Measurements from ENCODE around the gene TATDN3.
"Not testable (repeated sequence)": the region's sequence is repeated elsewhere in the genome, so short reads cannot be mapped to it uniquely, and the experiment has no call there.

Gene TATDN3

DNA sequence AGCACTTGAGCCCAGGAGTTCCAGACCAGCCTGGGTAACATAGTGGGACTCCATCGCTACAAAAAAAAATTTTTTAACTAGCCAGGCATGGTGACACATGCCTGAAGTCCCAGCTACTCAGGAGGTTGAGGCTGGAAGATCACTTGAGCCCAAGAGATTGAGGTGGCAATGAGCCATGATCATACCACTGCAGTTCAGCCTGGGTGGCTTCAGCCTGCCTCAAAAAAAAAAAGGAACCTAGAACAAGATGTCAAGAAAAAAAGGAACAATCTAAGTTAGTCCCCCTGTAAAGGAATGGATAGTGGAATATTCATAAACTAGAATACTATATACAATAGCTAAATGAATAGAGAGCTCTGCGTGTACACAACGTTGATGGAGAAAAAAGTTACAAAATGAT is 14.5 kb upstream of the TATDN3 start:
- DNase-seq (ENCODE audit: low read depth), result no peak

DNA sequence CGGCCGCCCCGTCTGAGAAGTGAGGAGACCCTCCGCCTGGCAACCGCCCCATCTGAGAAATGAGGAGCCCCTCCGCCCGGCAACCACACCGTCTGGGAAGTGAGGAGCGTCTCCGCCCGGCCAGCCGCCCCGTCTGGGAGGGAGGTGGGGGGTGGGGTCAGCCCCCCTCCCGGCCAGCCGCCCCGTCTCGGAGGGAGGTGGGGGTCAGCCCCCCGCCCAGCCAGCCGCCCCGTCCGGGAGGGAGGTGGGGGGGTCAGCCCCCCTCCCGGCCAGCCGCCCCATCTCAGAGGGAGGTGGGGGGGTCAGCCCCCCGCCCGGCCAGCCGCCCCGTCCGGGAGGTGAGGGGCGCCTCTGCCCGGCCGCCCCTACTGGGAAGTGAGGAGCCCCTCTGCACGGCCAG is 12.6 kb upstream of the TATDN3 start:
- DNase-seq (ENCODE audit: low read depth), result not testable (repeated sequence)

GRCh38 chr1:212780759-212781158 is 10.9 kb upstream of the TATDN3 start:
- no peak for DNase-seq (ENCODE audit: low read depth)

GRCh38 chr1:212781225-212781624 is 10.5 kb upstream of the TATDN3 start:
- no peak for DNase-seq (ENCODE audit: low read depth)

GRCh38 chr1:212782422-212783154 is 9.1 kb upstream of the TATDN3 start:
- DNase-seq (ENCODE audit: low read depth), result no peak

- DNase-seq (ENCODE audit: low read depth), result no peak
Measured at GRCh38 chr1:212783976-212784375, 7.7 kb upstream of the TATDN3 start.

GRCh38 chr1:212785871-212786270 is 5.8 kb upstream of the TATDN3 start:
- no peak for DNase-seq (ENCODE audit: low read depth)

GRCh38 chr1:212791261-212791675 is 426 bp upstream of the TATDN3 start:
- DNase-seq (ENCODE audit: low read depth), result no peak

DNA sequence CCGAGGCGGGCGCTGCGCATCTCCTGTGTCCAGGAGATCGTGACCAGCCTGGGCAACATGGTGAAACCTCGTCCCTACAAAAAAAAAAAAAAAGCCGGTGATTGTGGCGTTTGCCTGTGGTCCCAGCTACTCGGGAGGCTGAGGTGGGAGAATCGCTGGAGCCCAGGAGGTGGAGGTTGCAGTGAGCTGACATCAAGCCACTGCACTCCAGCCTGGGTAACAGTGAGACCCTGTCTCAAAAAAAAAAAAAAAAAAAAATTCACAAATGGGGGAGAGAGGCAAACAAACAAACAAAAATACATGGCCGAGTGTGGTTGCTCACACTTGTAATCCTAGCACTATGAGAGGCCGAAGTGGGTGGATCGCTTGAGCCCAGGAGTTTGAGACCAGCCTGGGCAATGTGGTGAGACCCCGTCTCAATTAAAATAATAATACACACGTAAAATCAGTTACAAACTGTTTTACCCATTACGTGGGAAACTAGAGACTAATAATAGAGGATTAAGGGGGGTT is 758 bp downstream of the TATDN3 start:
- DNase-seq (ENCODE audit: low read depth), result no peak

GRCh38 chr1:212794561-212795014 is 2.9 kb downstream of the TATDN3 start:
- no peak for DNase-seq (ENCODE audit: low read depth)

DNA sequence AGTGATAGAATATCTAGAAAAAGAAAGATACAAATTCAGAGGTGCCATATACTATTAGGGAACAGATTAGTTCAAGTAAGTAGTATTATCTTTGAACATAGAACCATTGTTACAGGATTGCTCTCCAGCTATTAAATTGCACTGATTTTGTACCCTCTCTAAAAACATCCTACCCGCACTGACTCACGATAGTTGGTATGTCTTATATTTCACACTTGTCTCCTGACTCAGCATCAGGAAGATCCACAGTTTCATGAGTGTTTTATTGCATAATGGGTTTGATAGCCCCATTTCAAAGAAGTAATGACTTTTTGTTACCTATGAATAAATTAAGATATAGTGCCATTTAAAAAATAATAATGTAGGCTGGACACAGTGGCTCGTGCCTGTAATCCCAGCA is 6.0 kb downstream of the TATDN3 start:
- no peak for DNase-seq (ENCODE audit: low read depth)

DNA sequence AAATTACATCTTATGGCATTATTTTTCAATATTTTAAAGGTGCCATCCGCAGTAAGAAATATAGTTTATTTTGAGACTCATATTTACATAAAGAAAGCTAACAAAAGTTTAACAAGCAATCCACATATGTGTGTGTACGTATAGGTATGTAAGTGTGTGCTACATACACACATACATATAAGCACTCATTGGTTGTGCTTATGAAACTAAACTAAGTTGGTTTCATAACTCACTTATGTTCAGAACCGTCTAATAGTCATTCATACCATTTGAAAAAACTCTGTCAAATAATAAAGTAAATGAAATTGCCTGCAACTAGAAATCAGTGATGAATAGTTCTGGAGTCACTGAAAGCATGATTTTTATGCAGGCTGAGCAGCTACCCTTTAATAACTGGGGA is 14.1 kb downstream of the TATDN3 start:
- no peak for DNase-seq (ENCODE audit: low read depth)

GRCh38 chr1:212814537-212815334 is 23.0 kb downstream of the TATDN3 start:
- no peak for DNase-seq (ENCODE audit: low read depth)

DNA sequence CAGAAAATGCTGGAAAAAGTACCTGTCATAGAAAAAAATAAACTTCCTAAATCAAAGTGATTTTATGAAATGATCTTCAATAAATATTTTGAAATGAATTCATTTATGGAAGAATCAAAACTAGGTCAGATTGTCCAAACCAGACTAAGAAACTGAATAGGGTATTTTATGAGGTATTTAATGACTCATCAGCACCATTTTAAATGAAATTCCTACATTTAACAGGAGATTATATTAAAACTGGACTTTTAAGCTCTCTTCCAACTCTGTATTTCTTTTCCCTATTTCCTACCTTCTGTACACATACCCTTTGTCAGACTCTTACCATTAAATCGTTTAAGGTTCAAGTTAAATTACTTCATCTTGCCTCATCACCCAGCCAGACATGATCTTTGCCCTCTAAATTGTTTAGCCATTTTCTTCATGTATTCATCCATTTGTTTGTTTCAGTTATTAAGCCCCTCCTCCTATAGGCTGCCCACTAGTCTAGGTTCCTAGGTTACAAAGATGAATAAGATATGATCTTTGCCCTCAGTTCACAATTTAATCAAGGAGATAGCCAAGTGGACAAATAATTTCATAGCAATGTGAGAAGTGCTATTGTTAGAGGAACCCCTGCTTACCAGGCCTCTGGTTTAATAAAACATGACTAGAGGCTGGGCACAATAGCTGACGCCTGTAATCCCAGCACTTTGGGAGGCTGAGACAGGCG is 25.0 kb downstream of the TATDN3 start:
- DNase-seq (ENCODE audit: low read depth), result no peak

- no peak for DNase-seq (ENCODE audit: low read depth)
Measured at GRCh38 chr1:212819726-212820125, 28.0 kb downstream of the TATDN3 start.

- DNase-seq (ENCODE audit: low read depth), result no peak
Measured at GRCh38 chr1:212820969-212821368, 29.3 kb downstream of the TATDN3 start.

DNA sequence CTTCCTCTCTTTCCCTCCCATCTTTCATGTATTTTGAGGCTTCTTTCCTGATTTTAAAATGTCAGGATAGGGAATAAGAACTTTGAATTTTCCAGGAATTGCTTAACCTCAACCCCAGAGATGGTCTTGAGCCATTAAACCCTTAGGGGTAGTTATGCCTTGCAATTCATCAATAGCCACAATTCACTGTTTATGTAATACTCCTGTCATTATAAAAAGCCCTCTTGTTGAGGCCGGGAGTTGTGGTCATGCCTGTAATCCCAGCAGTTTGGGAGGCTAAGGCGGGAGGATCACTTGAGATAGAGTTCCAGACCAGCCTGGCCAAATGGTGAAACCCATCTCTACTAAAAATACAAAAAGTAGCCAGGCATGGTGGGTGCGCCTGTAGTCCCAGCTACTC is 31.3 kb downstream of the TATDN3 start:
- no peak for DNase-seq (ENCODE audit: low read depth)

DNA sequence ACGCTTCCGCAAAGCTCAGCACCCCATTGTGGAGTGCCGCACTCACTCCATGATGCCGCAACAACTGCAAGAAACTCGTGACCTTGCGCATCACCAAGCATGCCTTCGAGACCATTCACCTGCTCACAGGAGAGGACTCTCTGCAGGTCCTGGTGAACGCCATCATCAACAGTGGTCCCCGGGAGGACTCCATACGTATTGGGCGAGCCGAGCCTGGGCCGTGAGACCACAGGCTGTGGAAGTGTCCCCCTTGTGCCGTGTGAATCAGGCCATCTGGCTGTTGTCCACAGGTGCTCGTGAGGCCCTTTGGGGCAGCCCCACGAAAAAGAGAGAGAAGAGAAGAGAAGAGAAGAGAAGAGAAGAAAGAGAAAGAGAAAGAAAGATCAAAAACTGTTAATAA is 32.5 kb downstream of the TATDN3 start:
- DNase-seq (ENCODE audit: low read depth), result no peak

GRCh38 chr1:212825798-212826452 is 34.2 kb downstream of the TATDN3 start:
- DNase-seq (ENCODE audit: low read depth), result no peak

- no peak for DNase-seq (ENCODE audit: low read depth)
Measured at GRCh38 chr1:212827171-212827776, 35.6 kb downstream of the TATDN3 start.

- DNase-seq (ENCODE audit: low read depth), result no peak
Measured at GRCh38 chr1:212827831-212828278, 36.2 kb downstream of the TATDN3 start.

DNA sequence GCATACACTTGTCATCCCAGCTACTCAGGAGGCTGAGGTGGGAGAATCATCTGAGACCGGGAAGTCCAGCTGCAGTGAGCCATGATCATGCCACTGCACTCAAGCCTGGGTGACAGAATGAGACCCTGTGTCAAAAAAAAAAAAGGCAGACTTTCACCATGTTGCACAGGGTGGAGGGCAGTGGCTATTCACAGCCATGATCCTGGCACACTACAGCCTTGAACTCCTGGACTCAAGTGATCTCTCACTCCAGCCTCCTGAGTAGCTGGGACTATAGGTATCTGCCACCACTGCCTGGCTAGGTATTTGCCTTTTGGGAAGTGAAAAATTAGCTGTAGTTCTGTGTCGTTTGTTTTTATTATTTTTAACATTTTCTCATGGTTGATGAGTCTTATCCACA is 36.7 kb downstream of the TATDN3 start:
- no peak for DNase-seq (ENCODE audit: low read depth)

Measured in activated T-helper 9 cell treated with anti-CD3 and anti-CD28 coated beads, Interleukin-2, amount 50 U/mL, for 16 hours (primary cell).